Stimulated activated CD4-positive, alpha-beta T cell treated with anti-CD3 and anti-CD28 coated beads, TNF-alpha, amount 100 ng/mL, for 4 hours (primary cell): ENCODE measurements around the gene SFSWAP.
"Not testable (repeated sequence)": the region's sequence is repeated elsewhere in the genome, so short reads cannot be mapped to it uniquely, and the experiment has no call there.

Experiments
- DNase-seq, 3 experiments: peaks; one replicate each; pipeline ENCODE4 v3.0.0-alpha.2; 2020; ENCODE audit warnings: low read depth in 3 of 3

The SFSWAP gene

DNA sequence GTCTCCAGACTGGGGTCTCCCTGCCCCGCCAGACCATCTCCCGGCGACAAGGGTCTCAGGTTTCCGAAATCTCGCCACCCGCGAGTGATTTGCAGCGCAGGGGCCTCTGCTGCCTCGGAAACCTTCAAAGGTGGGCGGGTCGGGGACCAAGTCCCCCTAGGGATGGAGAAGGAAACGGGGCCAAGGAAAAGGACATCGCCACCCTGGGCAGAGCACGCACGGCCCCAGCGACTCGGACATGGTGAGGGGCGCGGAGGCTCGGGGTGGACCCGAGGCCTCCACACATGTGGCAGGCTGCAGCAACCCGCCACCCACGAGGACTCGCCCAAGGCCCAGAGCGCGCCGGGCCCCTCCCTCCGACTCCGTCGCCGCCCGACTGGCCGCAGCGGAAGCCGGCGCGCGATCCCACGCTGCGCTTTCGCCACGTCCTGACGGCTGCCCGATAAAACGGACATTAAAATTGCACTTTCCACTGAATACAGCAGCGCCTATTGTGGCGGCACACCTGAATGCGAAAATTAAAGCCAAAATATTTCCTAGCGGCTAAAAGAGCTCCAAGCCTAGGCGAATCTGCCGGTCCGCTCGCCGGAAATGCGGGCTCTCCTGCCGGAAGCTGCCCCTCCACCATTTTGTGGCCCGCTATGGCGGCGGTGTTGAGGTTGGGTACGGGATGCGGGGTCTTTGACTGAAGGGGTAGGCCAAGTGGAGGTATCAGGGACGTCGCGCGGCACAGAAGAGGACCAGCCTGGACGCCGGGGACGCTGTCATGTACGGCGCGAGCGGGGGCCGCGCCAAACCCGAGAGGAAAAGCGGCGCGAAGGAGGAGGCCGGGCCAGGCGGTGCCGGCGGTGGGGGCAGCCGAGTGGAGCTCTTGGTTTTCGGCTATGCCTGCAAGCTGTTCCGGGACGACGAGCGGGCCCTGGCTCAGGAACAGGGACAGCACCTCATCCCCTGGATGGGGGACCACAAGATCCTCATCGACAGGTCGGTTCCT lies at the start of gene SFSWAP:
SFSWAP (plus strand) TSS at position 627 of the 994 bp plus-strand sequence; CDS start at position 767, 140 bp downstream.
- DNase-seq, result peak; percentile 59 to 70 (median 63)

DNA sequence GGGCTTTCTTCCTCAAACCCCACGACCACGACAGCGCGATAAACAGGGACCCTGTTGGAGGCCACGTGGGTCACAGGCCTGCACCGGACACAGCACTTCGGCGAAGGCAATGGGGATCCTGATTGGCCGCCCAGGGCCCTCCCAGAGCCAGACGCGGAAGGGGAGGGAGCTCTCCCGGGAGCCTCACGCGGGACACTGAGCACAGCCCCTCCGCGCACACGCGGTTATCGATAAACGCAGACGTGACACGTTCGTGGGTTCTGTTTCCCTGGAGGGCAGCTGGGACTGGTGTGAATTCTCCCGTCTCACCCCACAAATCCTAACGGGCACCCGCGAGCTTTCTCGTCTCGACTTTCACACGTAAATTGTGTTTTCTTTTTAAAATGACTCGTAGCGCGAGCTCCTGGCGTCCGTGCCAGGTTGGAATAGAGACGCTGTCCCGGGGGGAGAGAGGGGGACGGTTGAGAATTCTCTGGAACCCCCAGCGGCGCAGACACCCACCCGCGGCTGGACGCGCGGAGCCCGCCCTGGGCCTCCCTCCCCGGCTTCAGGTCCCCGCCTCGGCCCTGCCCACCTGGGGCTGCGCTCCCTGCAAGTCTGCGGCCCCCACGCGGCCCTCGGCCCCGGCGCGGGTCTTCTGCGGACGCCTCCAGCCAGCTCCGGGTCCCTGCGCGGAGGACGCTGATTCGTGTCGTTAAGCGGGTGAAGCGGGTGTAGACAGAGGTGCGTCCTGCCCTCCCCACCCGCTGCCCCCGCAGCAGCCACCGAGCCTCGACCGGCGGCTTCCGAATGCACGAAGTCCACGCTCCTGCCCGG lies 49.5 kb upstream of the SFSWAP start:
- DNase-seq, result not testable (repeated sequence)

DNA sequence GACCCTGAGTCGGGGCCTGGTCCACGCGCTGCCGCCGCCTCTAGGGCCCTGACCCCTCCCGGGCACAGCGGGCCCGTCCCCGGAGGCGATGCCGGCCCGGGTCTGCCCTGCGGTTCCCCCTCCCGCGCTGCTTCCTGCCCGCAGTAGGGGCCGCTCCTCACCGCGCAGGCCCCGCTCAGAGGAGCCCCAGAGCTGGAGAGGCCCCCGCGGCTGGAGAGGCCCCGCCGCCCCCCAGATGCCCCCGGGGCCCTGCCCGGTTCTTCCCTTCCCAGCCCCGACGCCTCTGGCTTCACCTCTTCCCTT lies 49.0 kb upstream of the SFSWAP start:
- not testable (repeated sequence) for DNase-seq

DNA sequence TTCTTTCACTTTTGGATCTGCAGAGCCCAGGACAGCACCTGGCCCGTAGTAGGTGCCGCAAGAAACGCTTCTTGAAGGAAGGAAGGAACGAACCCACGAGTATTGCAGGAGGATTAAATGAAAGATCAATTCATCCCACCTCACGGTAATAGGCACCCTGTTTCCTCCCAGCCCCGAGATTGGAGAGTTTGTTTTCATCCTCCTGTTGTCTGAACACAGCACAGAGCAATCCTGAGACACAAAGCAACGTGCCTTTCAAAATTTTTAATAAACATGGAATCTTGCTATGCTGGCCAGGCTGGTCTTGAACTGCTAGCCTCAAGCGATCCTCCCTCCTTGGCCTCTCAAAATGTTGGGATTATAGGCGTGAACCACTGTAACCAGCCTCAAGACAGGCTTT lies 48.5 kb upstream of the SFSWAP start:
- not testable (repeated sequence) for DNase-seq

DNA sequence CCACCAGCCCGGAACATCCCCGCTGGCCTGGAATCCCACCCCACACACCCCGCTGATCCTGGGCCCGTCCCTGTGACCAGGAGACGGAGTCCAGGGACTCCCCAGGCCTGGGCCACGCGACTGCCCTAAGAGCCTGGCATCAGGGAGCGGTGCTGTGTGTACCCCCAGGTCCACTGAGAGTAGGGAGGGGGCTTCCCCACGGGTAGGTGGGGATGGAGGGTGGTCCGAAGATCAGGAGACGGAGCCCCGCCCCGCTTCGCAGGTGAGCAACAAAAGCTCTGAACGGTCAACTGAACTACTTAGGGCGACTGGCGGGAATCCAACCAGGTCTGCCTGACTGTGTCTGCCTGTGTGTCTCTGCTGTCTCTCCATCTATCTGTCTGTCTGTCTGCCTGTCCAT lies 45.2 kb upstream of the SFSWAP start:
- DNase-seq, result not testable (repeated sequence)

DNA sequence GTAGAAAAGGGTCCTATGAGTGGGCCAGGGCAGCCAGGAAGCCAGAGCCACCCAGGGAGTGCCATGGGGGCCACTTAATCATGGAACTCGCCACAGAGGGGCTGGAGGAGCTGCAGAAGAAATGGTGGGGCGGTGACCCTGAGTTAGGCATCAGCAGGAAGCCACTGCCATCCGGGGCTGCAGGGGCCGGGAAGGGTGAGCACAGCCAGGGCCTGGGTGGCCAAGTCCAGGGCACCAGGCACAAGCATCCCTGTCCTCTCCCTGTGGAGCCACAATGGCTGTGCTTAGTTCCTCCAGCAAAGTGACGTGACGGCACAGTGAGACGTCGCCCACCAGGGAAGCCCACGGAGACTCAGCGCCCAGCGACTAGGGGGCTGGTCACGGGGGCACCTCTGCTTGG lies 44.4 kb upstream of the SFSWAP start:
- DNase-seq, result not testable (repeated sequence)

DNA sequence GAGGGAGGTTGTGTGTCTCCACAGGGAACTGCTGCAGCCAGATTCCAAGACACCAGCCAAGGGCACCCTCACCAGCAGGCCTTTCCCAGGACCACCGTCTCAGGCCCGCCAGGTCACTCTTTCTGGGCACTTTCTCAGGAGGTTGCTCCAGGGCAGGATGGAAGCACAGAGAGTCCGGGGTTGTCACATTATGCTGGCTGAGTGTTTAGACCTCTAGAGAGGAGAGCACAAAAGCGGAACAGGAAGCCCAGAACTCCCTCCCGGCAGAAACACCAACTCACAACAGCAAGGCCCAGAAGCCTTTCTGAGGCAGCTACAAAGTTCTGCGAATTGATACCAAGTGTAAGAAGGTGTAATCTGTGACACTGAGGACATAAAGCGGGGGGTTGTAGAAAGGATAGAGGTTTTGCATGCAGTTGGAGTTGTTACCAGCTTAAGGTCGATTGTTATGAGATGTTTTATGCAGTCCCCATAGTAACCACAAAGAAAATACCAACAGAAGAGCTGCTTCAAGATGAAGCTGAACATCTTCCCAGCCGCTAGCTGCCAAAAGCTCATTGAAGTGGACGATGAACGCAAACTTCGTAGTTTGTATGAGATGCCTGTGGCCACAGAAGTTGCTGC lies 43.8 kb upstream of the SFSWAP start:
- not testable (repeated sequence) for DNase-seq

DNA sequence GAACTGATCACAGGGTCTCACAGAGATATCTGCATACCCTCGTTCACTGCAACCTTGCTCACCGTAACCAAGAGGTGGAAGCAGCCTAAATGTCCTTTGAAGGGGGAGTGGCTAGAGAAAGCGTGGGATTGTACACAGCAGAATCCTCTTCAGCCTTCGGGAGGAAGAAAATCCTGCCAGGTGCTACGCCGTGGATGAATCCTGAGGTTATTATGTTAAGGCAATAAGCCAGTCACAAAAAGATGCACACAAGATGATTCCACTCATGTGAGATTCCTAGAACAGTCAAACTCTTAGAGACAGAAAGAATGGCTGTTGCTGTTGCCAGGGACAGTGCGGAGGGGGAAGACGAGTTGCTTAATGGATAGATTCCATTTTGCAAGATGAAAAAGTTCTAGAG lies 39.6 kb upstream of the SFSWAP start:
- no peak for DNase-seq

DNA sequence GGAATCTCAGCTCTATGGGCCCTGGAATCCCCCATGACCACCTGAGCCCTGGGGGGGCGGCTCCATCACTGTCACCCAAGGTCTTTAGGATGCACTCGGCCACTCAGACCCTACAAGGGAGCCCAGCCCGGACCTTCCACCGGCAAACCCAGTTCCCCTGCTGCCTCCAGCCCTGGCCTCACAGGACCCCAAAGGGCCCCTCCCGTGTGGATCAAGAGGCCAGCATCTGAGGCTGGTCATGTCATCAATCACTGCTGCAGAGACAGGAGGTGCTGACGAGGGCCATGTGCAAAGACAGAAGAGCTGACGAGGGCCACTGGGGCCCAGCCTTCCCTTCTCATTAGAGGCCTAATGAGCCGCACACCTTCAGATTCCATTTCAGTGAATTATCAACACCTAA lies 39.0 kb upstream of the SFSWAP start:
- no peak for DNase-seq

DNA sequence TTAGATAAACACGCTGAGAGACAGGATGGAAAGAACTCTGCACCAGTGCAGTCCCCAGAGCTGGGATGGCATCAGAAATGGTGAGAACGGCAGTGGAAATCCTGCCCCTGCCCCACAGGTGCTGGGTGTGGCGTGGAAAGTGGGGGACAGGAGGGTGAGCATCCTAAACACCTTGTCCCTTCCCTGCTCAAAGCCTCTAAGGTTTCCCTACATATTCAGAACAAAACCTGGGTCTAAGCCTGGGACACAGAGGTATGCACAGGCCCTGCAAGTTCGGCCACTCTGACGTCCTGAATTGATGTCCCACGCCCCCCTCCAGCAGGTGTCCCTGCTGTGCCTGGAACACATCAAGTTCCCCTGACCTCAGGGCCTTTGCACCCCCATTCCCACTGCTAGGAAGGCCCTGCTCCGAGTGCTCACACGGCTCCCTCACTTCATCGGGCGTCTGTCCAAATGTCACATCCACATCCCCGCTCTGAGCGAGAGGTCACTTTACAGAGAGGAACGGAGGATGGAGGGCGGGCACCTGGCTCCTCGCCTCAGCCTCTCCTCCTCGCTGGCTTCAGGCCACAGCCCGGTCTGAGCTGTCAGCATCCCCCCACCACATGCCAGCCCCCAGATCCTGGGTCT lies 38.5 kb upstream of the SFSWAP start:
- DNase-seq, result no peak

DNA sequence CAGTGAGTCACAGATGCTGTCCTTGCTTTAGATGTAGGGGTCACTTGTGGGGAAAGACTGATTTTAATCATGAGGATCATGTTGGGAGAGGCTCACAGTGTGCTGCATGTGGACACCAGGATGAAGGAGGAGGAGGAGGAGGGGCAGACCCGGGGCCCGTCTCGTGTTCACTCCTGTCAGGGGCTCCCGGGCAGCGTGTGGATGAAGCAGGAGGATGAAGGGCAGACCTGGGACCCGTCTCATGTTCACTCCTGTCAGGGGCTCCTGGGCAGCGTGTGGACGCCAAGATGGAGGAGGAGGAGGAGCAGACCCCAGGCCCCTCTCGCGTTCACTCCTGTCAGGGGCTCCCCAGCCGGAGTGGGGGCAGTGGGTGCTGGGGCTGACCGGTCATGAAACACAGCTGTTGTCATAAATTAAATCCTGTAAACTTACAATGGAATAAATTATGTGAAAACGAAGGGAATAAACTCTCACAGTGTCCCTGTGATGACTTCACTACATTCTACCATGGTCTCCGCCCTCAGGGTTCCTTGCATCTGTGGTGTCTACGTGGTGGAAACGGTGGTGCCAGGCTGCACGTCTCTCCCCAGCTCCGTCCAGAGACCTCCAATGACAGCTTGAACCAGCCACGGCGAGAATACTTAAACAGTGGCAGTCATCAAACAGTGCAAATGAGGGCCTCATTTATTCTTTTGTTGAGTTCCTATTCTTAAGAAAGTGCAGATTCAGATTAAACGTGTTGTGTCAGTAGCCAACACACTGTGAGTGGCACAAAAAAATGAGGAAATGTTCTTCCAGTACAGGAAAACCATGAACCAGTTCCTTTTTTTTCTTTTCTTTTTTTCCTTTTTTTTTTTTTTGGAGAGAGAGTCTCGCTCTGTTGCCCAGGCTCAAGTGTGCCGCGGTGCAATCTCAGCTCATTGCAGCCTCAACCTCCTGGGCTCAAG lies 37.7 kb upstream of the SFSWAP start:
- no peak for DNase-seq

DNA sequence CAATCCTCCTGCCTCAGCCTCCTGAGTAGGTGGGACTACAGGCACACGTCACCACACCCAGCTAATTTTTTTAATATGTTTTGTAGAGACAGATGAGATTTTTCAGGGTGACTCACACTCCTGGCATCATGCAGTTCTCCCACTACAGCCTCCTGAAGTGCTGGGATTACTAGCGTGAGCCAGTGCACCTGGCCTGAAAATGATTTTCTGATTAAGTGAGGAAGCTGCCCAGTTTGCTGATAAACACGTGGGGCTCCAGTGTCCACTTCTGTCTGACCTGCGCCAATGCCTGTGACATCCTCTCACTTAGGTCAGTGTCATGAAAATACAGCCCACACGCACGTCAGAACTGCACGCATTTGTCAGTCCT lies 37.0 kb upstream of the SFSWAP start:
- DNase-seq, result no peak

DNA sequence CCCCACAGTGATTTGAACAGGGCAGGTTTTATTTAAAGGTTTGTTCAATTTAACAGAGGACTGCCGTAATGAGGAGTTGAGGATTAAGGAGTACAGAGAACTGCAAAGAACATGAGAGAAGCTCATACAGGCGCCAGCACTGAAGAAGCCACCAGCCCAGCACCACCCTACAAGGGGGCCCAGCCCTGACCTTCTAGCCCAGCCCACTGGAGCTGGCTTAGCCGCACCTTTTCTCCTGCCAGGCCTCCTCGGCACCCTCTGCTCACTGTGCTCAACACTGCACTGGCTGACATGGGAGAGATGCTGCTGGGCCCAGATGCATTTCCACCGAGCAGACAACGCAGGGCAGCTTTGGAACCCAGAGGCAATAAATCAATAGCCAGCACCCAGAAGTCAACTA lies 36.5 kb upstream of the SFSWAP start:
- DNase-seq, result no peak

DNA sequence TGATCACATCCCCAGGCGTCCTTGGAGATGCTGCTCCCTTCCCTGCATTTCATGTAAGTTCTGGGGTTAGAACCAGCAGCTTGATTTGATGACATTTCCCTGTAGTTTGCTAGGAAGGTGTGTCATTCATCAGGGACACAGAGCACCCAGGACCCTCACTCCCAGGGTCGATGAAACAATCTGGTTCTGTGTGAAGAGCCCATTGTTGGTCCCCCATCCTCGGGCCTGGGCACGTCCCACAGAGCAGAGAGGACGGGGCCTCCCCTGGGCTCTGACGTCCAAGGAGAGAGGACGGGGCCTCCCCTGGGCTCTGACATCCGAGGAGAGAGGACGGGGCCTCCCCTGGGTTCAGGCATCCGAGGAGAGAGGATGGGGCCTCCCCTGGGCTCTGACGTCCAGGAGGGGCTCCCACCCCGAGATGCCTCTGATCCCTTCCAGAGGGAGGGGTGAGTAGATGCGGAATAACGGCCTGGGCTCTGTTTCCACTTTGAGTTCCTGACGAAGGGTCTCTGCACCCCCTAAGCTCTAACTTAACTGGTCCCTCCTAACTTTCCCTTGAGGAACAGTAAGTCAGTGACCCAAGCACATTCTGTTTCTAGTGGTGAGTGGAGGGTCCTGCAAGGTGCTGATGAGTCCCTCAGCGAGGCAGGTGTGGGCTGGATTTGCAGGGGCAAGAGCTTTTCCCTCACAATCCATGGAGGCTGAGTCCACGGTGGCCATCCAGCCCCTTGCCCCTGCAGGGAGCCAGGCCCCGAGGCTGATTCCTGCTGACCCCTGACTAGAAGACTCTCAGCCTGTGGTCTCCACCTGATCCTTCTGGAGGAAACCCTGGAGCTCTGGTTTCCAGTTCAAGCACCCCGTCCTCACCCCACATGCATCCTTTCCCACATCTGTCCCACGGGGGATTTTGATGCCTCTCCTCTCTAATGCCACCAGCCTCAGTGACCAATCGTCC lies 35.5 kb upstream of the SFSWAP start:
- DNase-seq, result no peak

DNA sequence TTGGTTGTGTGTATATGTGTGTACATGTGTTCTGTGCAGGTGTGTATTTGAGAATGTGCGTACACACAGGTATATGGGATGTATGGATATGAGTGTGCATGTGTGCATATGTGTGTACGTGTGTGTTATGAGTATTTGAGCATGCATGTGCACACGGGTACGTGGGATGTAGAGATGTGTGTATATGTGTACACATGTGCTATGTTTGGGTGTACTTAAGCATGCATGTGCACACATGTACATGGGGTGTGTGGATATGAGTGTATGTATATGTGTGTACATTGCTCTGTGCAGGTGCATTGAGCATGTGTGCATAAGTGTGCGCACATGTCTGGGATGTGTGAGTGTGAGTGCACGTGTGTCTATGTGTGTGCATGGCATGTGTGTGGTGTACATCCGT lies 34.3 kb upstream of the SFSWAP start:
- no peak for DNase-seq

DNA sequence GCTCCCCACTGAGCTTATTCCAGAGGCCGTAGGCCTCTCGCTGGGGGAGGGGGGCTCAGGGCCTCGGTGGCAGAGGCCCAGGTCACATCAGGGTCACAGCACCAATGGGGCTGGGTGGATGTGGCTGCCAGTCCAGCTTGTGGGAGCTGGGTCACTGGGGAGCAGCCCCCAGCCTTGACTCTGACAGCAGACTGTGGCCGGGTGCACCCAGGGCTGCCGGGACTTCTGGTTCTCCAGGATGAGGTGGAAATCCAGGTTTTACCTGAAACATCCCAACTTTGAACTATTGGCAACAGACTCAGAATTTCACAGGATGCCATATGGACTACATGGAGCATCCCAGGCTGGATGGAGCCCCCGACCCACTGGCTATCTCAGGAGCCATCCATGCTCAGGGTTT lies 33.8 kb upstream of the SFSWAP start:
- not testable (repeated sequence) for DNase-seq

DNA sequence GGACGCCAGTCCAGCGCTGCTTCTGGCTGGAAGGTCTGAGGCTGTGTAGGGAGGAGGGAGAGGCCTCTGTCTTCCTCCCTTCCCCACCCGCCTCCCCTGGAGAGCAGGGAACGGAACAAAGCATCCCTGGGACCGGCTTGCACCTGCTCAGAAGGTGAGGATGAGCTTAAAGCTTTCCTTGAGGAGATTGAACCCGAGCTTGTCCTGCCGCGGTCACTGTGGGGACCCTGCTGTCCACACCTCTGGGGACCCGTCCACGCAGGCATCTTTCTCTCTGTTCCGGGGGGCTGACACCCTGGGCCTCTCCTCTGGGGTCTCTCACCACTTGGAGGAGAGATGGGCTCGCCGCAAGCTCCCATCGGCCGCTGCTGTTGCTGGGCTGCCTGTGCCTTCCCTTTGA lies 33.2 kb upstream of the SFSWAP start:
- no peak for DNase-seq

DNA sequence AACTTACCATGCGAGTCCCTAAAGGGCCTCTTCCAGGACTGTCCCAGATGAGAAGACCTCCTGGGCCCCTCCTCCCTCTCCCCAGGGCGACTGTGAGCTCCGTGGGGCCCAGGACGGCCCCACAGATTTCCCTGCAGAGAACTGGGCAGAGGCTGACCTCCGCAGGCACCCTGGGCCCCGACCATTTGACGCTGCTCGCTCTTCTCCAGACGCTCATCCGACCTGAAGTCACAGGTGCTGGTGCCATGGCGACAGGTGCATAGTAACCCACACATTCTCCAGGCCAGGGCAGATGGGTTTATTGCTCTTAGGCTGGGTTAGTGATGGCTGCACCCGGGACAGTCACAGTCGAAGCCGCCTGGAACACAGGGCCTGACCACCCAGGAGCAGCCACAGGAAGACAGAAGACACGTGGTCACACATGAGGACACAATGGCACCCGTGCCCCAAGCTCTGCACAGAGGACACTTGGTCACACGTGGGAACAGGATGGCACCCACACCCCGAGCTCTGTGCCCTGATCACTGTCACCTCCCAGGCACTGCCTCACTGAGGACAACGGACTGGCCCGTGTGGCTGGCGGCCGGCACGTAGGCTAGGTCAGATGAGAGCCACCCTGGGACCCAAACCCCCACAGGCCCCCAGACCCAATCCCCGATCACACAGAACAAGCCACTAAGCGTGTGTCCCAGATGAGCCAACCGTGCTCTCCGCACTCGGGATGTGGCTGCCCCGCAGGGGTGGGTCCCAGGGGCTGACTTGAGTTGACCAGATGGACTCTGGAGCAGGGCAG lies 32.3 kb upstream of the SFSWAP start:
- not testable (repeated sequence) for DNase-seq

DNA sequence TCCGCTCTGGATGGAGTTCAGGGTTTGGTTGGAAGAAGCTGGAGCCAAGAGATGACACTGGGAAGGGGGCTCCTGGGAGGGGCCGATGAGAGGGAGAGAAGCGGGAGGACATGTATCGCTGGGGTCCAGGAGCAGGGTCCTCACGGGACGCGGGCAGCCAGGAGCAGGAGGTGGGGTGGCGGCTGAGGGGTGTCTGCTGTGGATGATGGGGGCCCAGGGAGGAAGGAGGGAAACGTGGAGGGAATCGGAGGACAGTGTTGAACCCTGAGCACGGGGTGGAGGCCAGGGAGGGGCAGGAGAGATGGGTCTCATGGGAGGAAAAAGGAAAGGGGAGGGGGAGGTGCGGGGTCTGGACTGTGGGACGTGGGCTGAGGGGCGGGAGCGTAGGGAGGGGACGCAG lies 31.7 kb upstream of the SFSWAP start:
- DNase-seq, result not testable (repeated sequence)
